ENCODE results near the gene CSNK1G2.

DNA sequence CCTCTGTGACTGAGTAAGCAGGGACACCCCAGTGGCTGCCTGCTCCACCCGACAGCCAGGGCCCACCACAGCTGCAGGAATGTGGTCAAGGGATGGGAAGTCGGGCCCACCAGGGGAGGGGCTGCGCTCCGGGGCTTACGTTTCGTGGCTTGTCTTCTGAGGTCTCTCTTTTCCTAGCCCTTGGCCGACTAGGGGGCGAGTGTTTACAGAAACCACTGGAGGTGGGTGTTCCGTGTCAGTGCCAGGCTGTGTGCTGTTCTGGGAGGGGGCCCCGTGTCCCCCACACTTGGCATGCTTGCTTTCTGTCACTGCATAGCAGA, 31.3 kb upstream of the CSNK1G2 start:
- no peak for TF ChIP-seq EZH2 (IDR thresholded peaks at IDR 0.05)
- TF ChIP-seq POLR2AphosphoS5 (IDR thresholded peaks at IDR 0.05; ENCODE audit: borderline replicate concordance, low read depth, low read length): no peak
- TF ChIP-seq FOXP2 (optimal IDR thresholded peaks at IDR 0.05; ENCODE audit: control extremely low read depth, extremely low read length, insufficient read depth): no peak

Data from SK-N-MC (cell line).